ENCODE measurements around the gene PXDN. TPM values are rescaled to one million over a fixed set of nuclear protein-coding genes. Genes with fewer than 3 reads are reported as not detected.

Gene PXDN
- total RNA-seq, 4 donors from 2014 or later, result 7.0 to 9.5 (median 9.4) TPM

DNA sequence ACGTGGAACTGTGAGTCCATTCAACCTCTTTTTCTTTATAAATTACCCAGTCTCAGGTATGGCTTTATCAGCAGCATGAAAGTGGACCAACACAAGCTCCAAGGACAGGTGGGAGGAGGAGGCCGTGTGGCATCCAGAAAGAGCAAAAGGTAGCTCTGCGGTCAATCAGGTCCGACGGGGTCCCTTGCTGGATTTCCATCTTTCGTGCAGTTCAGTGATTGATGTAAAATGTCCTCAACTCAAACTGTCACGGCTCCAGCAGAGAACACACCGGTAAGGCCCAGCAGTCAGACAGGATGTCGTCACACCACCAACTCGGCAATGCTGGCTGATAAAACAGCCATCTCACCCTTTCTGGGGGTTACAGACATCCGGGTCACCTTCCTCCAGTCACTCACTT, 123.3 kb downstream of the PXDN start:
- DNase-seq (ENCODE audit: low spot score in 2 of 2), result peak in 1 of 2 donors; percentile 30
- no peak overlapping the region for H3K4me3 ChIP-seq
- 89% methylated on average over 9 of the region's 11 CpGs for WGBS
- no peak overlapping the region for H3K27ac ChIP-seq
- no peak for TF ChIP-seq POLR2A (IDR thresholded peaks at IDR 0.05)
- H3K36me3 ChIP-seq, result no peaks in the 10 kb centered on the region
- H3K9me3 ChIP-seq, result no peaks in the 10 kb centered on the region
- H3K27me3 ChIP-seq, result no peaks in the 10 kb centered on the region
- H3K4me1 ChIP-seq, result peaks cover 10% of the 10 kb centered on the region

DNA sequence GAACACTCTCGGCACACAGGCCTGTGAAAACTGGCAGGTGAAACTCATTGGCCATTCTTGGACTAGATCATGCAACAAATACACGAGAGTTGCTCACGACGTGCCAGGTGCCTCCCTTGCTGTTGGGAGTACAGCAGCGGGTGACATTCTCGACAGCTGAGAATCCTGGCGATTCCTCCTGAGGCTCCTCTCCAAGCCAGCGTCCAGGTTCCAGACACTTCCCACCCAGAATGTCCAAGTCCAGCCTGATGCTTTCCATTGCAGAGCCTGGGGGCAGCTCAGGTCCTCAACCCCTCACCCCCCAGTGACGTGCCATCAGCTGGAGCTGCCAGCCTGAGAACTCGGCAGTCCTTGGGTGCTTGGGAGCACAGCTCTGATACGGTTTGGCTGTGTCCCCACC, 124.2 kb downstream of the PXDN start:
- H3K9me3 ChIP-seq, result no peaks in the 10 kb centered on the region
- H3K4me3 ChIP-seq, result no peak overlapping the region
- peak in 1 of 2 donors; percentile 41 for DNase-seq (ENCODE audit: low spot score in 2 of 2)
- H3K4me1 ChIP-seq, result peaks cover under 1% of the 10 kb centered on the region
- no peak overlapping the region for H3K27ac ChIP-seq
- WGBS, result 90% methylated on average over 11 of the region's 11 CpGs
- no peaks in the 10 kb centered on the region for H3K36me3 ChIP-seq
- H3K27me3 ChIP-seq, result no peaks in the 10 kb centered on the region
- TF ChIP-seq POLR2AphosphoS5 (IDR thresholded peaks at IDR 0.05), result no peak
- TF ChIP-seq POLR2A (IDR thresholded peaks at IDR 0.05), result no peak
- TF ChIP-seq, protein P1, sequence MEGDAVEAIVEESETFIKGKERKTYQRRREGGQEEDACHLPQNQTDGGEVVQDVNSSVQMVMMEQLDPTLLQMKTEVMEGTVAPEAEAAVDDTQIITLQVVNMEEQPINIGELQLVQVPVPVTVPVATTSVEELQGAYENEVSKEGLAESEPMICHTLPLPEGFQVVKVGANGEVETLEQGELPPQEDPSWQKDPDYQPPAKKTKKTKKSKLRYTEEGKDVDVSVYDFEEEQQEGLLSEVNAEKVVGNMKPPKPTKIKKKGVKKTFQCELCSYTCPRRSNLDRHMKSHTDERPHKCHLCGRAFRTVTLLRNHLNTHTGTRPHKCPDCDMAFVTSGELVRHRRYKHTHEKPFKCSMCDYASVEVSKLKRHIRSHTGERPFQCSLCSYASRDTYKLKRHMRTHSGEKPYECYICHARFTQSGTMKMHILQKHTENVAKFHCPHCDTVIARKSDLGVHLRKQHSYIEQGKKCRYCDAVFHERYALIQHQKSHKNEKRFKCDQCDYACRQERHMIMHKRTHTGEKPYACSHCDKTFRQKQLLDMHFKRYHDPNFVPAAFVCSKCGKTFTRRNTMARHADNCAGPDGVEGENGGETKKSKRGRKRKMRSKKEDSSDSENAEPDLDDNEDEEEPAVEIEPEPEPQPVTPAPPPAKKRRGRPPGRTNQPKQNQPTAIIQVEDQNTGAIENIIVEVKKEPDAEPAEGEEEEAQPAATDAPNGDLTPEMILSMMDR (IDR thresholded peaks at IDR 0.05), result no peak
- no peak for TF ChIP-seq EP300 (IDR thresholded peaks at IDR 0.05)

DNA sequence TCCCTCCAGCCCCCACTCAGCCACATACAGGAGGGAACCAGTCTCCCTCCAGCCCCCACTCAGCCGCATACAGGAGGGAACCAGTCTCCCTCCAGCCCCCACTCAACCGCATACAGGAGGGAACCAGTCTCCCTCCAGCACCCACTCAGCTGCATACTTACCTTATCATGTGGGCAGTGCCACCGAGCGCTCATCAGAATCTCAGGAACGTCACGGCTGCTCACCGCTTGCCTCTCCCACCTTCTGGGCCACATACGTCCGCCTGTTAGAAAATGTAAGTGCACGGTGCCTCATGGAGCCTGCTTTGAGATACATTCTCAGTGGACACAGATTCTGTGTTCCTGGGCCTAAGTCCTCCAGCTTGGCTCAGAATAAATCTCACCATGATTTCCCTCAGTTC, 124.8 kb downstream of the PXDN start:
- WGBS, result 92% methylated on average over 8 of the region's 10 CpGs
- no peak overlapping the region for H3K27ac ChIP-seq
- no peaks in the 10 kb centered on the region for H3K9me3 ChIP-seq

DNA sequence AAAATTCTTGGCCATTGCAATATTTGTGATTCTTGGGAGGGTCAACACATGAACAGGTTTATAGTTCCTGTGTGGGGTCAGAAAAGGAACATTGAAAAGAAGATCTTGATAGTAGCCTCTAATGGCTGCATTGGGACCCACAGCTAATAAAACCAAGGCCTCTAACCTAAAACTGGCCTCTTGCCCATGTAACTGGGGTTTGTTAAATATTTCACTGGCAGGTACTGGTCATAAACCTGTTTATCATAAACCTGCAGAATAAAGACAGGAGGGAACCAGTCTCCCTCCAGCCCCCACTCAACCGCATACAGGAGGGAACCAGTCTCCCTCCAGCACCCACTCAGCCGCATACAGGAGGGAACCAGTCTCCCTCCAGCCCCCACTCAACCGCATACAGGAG, 125.3 kb downstream of the PXDN start:
- no peaks in the 10 kb centered on the region for H3K4me1 ChIP-seq
- no peaks in the 10 kb centered on the region for H3K36me3 ChIP-seq
- no peak overlapping the region for H3K27ac ChIP-seq
- no peaks in the 10 kb centered on the region for H3K27me3 ChIP-seq
- TF ChIP-seq POLR2A (IDR thresholded peaks at IDR 0.05) (no peak), POLR2AphosphoS5 (IDR thresholded peaks at IDR 0.05) (no peak)
- TF ChIP-seq, protein P1 (IDR thresholded peaks at IDR 0.05), result no peak
- 86% methylated on average over 1 of the region's 3 CpGs for WGBS
- H3K9me3 ChIP-seq, result no peaks in the 10 kb centered on the region
- no peak for DNase-seq (ENCODE audit: low spot score in 2 of 2)
- H3K4me3 ChIP-seq, result no peak overlapping the region

More for the DNA sequence above, 124.8 kb downstream of the PXDN start:
- no peak for TF ChIP-seq EP300 (IDR thresholded peaks at IDR 0.05)
- TF ChIP-seq, protein P1 (IDR thresholded peaks at IDR 0.05), result no peak
- no peak for TF ChIP-seq POLR2A (IDR thresholded peaks at IDR 0.05)
- TF ChIP-seq POLR2AphosphoS5 (IDR thresholded peaks at IDR 0.05), result no peak
- H3K4me1 ChIP-seq, result no peaks in the 10 kb centered on the region
- H3K36me3 ChIP-seq, result no peaks in the 10 kb centered on the region
- peak in 1 of 2 donors; percentile 31 for DNase-seq (ENCODE audit: low spot score in 2 of 2)
- H3K27me3 ChIP-seq, result no peaks in the 10 kb centered on the region
- no peak overlapping the region for H3K4me3 ChIP-seq

DNA sequence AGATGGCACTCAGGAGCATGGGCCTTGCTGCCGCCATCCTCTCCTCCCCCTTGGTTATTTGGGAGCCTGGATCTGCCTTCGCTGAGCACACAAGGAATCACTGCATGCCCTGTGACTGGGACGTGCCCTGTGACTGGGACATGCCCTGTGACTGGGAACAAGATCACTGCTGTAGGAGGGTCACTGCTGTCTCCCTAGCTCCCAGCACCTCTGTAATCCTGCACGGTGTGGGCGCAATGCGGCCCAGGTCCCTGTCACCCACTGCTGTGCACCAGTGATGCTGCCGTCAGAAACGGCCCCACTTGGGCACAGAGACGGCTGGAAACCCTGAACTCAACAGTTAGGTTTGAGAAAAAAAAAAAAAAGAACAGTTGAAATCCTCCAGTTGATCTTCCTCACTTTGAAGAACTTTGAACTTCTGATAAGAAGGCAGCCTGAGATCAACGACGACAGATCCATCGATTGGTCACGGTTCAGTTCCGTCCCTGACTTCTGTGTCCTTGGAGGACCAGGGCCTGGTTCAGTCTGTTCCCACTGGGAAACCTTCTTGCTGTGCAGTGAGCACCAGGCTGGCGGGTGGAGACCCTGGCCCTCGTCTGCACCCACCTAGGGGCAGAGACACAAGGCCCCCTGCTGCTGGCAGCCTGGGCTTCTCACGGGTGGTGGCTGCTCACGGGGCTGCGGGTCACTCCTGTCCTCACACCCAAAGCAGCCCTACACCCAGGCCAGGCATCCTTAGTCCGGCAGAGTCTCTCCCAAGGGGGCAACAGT, 125.9 kb downstream of the PXDN start:
- Histone ChIP-seq H3K4me3 (no peak overlapping the region), H3K4me1 (peaks cover 3% of the 10 kb centered on the region), H3K36me3 (no peaks in the 10 kb centered on the region), H3K27me3 (no peaks in the 10 kb centered on the region), H3K27ac (no peak overlapping the region), H3K9me3 (no peaks in the 10 kb centered on the region)
- TF ChIP-seq, protein P1 (IDR thresholded peaks at IDR 0.05), result no peak
- TF ChIP-seq POLR2AphosphoS5 (IDR thresholded peaks at IDR 0.05) (no peak), POLR2A (IDR thresholded peaks at IDR 0.05) (no peak), EP300 (IDR thresholded peaks at IDR 0.05) (no peak)
- peak in 1 of 2 donors; percentile 36 for DNase-seq (ENCODE audit: low spot score in 2 of 2)
- 91% methylated on average over 16 of the region's 20 CpGs for WGBS

Data from suprapubic skin (tissue), 4 donors.